HepG2 (cell line): ENCODE results near the gene C2CD2. TPM values are rescaled to one million over a fixed set of nuclear protein-coding genes. Genes with fewer than 3 reads are reported as not detected.

Experiments
- ATAC-seq: fragments of 200-7000 bp; cut with Tn5 transposase; 3 replicates; pipeline ENCODE4 v1.9.1; 2020; ENCODE audit warnings: mild to moderate bottlenecking, moderate library complexity
- BruUV-seq: library from RNA; stranded (reverse); fragments of 400-500 nt; replicated peaks from 2 replicates; lab custom pipeline; 2021; lab: Mats Ljungman, UMichigan
- CTCF ChIA-PET: fragments of 300-600 bp; formaldehyde crosslinking; extraction: SDS; loops from one replicate; lab custom pipeline; 2021; ENCODE audit warnings: low total read pairs, inconsistent platforms, low intra/inter-chr PET ratio; lab: Yijun Ruan, JAX
- POLR2A ChIA-PET: fragments of 350-600 bp; sonication (Branson Sonifier 250); formaldehyde crosslinking; loops from one replicate; lab custom pipeline; 2020; ENCODE audit warnings: antibody characterized with exemption, inconsistent platforms; lab: Yijun Ruan, JAX
- DNase-seq: peaks from one replicate; pipeline ENCODE4 v3.0.0-alpha.2; 2015; ENCODE audit warnings: low spot score
- FAIRE-seq: peaks from 3 replicates; lab custom pipeline; 2011; peaks lifted over from hg19 to GRCh38; lab: Jason Lieb, UNC
- H2AFZ ChIP-seq: one replicate; pipeline ENCODE4 v1.6.1; 2011; ENCODE audit warnings: low read length, inconsistent platforms
- H3K27ac ChIP-seq: fragments of 300-600 bp; 3 replicates; pipeline ENCODE4 v1.8.0; 2011; ENCODE audit warnings: mixed run types, mild to moderate bottlenecking, mixed read lengths, low read length, inconsistent platforms; ENCODE audit not compliant: insufficient read depth; ENCODE audit errors: extremely low read length
- H3K27me3 ChIP-seq, 2 experiments: fragments of 200-600 bp in 1 of 2; 2 replicates in 1 of 2; 3 replicates in 1 of 2; pipeline versions ENCODE4 v1.6.0 to v1.8.0; 2011; ENCODE audit warnings: low read length in 2 of 2, mild to moderate bottlenecking in 2 of 2, moderate library complexity in 2 of 2, inconsistent platforms in 1 of 2; ENCODE audit not compliant: insufficient read depth in 2 of 2, control insufficient read depth in 1 of 2
- H3K36me3 ChIP-seq, 2 experiments: fragments of 200-600 bp in 1 of 2; replicated peaks in 1 of 2; 2 replicates in 1 of 2; 3 replicates in 1 of 2; pipeline versions ENCODE4 v1.5.1 to v1.8.0; 2011; ENCODE audit warnings: low read length in 2 of 2, inconsistent platforms in 1 of 2; ENCODE audit not compliant: insufficient read depth in 2 of 2, control insufficient read depth in 1 of 2
- H3K4me1 ChIP-seq: 2 replicates; pipeline ENCODE4 v1.5.1; 2012; ENCODE audit warnings: low read length, inconsistent platforms; ENCODE audit not compliant: insufficient read depth
- H3K4me2 ChIP-seq: 2 replicates; pipeline ENCODE4 v1.6.0; 2011; ENCODE audit warnings: low read depth, low read length, inconsistent platforms
- H3K4me3 ChIP-seq, 3 experiments: fragments of 200-600 bp in 1 of 3; sonication (generic), shearing (Covaris generic) in 1 of 3; replicated peaks in 1 of 3; 2 replicates each; pipeline ENCODE4 v1.5.1; 2011 to 2016; ENCODE audit warnings: low read length in 3 of 3, inconsistent platforms in 2 of 3, low read depth in 2 of 3, mild to moderate bottlenecking in 2 of 3, control low read depth in 1 of 3, mixed read lengths in 1 of 3; ENCODE audit not compliant: insufficient read depth in 1 of 3
- H3K79me2 ChIP-seq: one replicate; pipeline ENCODE4 v1.6.1; 2011; ENCODE audit warnings: low read length, inconsistent platforms; ENCODE audit not compliant: insufficient read depth
- H3K9ac ChIP-seq: 2 replicates; pipeline ENCODE4 v1.6.0; 2011; ENCODE audit warnings: mild to moderate bottlenecking, low read depth, low read length, inconsistent platforms; ENCODE audit not compliant: insufficient read depth
- H3K9me3 ChIP-seq: 2 replicates; pipeline ENCODE4 v1.5.1; 2012; ENCODE audit warnings: mild to moderate bottlenecking, low read length
- H4K20me1 ChIP-seq: 2 replicates; pipeline ENCODE4 v1.6.0; 2011; ENCODE audit warnings: inconsistent platforms, mild to moderate bottlenecking, low read length, moderate library complexity; ENCODE audit not compliant: insufficient read depth
- GABPB1 ChIP-seq: IDR thresholded peaks from 2 replicates; pipeline ENCODE4 v1.6.1; 2016; ENCODE audit warnings: mild to moderate bottlenecking, missing genetic modification reagents, moderate library complexity, missing compliant biosample characterization
- SALL1 ChIP-seq: sonication (generic); formaldehyde crosslinking; IDR thresholded peaks from 2 replicates; pipeline ENCODE4 v1.8.0; 2022; ENCODE audit warnings: mild to moderate bottlenecking, missing genetic modification reagents
- ZNF430 ChIP-seq: sonication (generic); formaldehyde crosslinking; IDR thresholded peaks from 2 replicates; pipeline ENCODE4 v1.9.0; 2021; ENCODE audit warnings: mild to moderate bottlenecking, missing genetic modification reagents
- ZNF629 ChIP-seq: sonication (generic); formaldehyde crosslinking; conservative IDR thresholded peaks from 2 replicates; pipeline ENCODE4 v1.5.0; 2020; ENCODE audit warnings: missing genetic modification reagents
- ZNF691 ChIP-seq: sonication (generic); formaldehyde crosslinking; IDR thresholded peaks from 2 replicates; pipeline ENCODE4 v1.4.0; 2020; ENCODE audit warnings: missing genetic modification reagents, low read depth, mild to moderate bottlenecking, borderline replicate concordance
- ZSCAN5A ChIP-seq: sonication (generic); formaldehyde crosslinking; IDR thresholded peaks from 2 replicates; pipeline ENCODE4 v1.8.0; 2022; ENCODE audit warnings: mild to moderate bottlenecking, missing genetic modification reagents, borderline replicate concordance
- WGBS: methylation state at CpG from one replicate; pipeline ENCODE4 v1.1.6; 2017; ENCODE audit warnings: low lambda C conversion rate; 5-methylcytosine and 5-hydroxymethylcytosine counted together
- in situ Hi-C: cut with HindIII; loops from 2 replicates; pipeline ENCODE4 v1.10.0; 2017; ENCODE audit warnings: low pct_unique_long_range_greater_than_20kb; ENCODE audit not compliant: extremely low pct_ligation_motif_present
- intact Hi-C: fragments of 100-400 bp; cut with micrococcal nuclease; formaldehyde crosslinking; loops from one replicate; pipeline ENCODE4 v1.10.0; 2022; ENCODE audit not compliant: unreplicated experiment
- polyA plus RNA-seq, 8 experiments: library from polyadenylated mRNA; depleted of rRNA in 3 of 8; stranded (reverse) in 7 of 8; unstranded in 1 of 8; fragments of >200 nt; fragmentation: Illumina TruSeq in 4 of 8; extraction: Trizol in 4 of 8; gene quantifications; 2 replicates each; pipeline versions ENCODE4 v1.2.1 to v1.2.3, GENCODE V29; 2011 to 2016; ENCODE audit warnings: low read depth in 4 of 8, missing spikeins in 1 of 8, mixed read lengths in 1 of 8; ENCODE audit not compliant: insufficient read depth in 1 of 8
- total RNA-seq, 5 experiments: library from RNA; depleted of rRNA; stranded (reverse); fragments of >200 nt; fragmentation: Illumina TruSeq; extraction: Trizol; gene quantifications; 2 replicates each; pipeline ENCODE4 v1.2.3, GENCODE V29; 2016; ENCODE audit warnings: low read depth in 1 of 5
- TF ChIP-seq, protein P1 (sequence below): sonication (generic); formaldehyde crosslinking; IDR thresholded peaks from one replicate; pipeline ENCODE4 v1.5.1; 2020; ENCODE audit warnings: mild to moderate bottlenecking, missing genetic modification reagents; ENCODE audit errors: not compliant biosample characterization

The C2CD2 gene
- total and polyA plus RNA-seq, 2 of the 13 experiments (the other 11 are each of a cell fraction or from before 2014, with no cell fraction given): 12.5 to 19.7 TPM

- Histone ChIP-seq H3K4me2 (no peak overlapping the region), H3K4me1 (no peaks in the 10 kb centered on the region), H4K20me1 (no peaks in the 10 kb centered on the region), H3K27ac (no peak overlapping the region), H3K36me3 (no peaks in the 10 kb centered on the region), H3K9me3 (peaks cover 7% of the 10 kb centered on the region), H3K4me3 (no peak overlapping the region), H3K79me2 (no peaks in the 10 kb centered on the region), H3K9ac (no peak overlapping the region), H2AFZ (no peak overlapping the region)
- no TSS peak for BruUV-seq
- no peak for ATAC-seq
- in situ Hi-C loops (no loop called here), intact Hi-C loops (no loop called here)
- CTCF ChIA-PET: no interaction called here
- TF ChIP-seq ZSCAN5A: no peak
- no peak for TF ChIP-seq ZNF691
- no peak for TF ChIP-seq ZNF629 (CRISPR knock-in tag)
- no peak for TF ChIP-seq GABPB1 (CRISPR knock-in tag)
- TF ChIP-seq ZNF430 (CRISPR knock-in tag): no peak
- no peak for TF ChIP-seq SALL1 (CRISPR knock-in tag)
- TF ChIP-seq, all 625 proteins: peak for 0
- DNase-seq: no peak
- POLR2A ChIA-PET: no interaction called here
- no peak for FAIRE-seq
- no peaks in the 10 kb centered on the region; a peak in 1 of 5 replicates for H3K27me3 ChIP-seq
These were observed 26.7 kb upstream of the C2CD2 start for GRCh38 chr21:41980561-41980960.

DNA sequence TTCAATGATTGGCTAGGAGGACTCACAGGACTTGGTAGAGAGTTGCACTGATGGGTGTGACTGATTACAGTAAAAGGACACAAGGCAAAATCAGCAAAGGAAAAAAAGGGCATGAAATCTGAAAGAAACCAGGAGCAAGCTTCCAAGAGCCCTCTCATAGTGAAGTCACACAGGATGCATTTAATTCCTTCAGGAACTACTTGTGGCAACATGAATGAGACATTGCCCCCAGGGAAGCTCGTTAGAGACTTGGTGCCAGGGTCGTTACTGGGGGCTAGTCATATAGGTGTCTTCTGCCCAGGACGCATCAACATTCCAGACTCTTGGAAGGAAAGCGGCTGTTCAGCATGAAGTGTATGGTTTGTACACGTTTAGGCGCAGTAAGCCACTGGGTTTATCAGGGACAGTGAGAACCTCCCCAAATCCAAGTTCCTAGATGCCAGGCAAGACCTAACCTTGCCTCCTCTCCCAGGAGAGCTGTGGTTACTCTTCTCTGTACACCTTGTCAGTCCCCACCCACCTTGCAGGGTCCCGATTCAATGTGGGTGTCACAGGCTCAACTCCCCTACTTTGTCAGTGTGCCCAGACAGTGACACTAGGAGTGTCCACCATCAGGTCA, 26.0 kb upstream of the C2CD2 start:
- FAIRE-seq: no peak
- intact Hi-C loops (no loop called here), in situ Hi-C loops (no loop called here)
- no peak overlapping the region for H3K9ac ChIP-seq
- no peak overlapping the region for H3K4me3 ChIP-seq
- ATAC-seq: no peak
- H4K20me1 ChIP-seq: no peaks in the 10 kb centered on the region
- peaks cover 7% of the 10 kb centered on the region for H3K9me3 ChIP-seq
- CTCF ChIA-PET: no interaction called here
- no peak overlapping the region for H3K27ac ChIP-seq
- peaks cover 1% of the 10 kb centered on the region for H3K4me1 ChIP-seq
- H2AFZ ChIP-seq: no peak overlapping the region
- no peaks in the 10 kb centered on the region for H3K79me2 ChIP-seq
- H3K36me3 ChIP-seq: no peaks in the 10 kb centered on the region
- H3K4me2 ChIP-seq: no peak overlapping the region
- no TSS peak for BruUV-seq
- POLR2A ChIA-PET: no interaction called here
- no peaks in the 10 kb centered on the region; a peak in 1 of 5 replicates for H3K27me3 ChIP-seq
- DNase-seq: no peak
- 50% methylated on average over 4 of the region's 7 CpGs for WGBS
- TF ChIP-seq, protein P1, sequence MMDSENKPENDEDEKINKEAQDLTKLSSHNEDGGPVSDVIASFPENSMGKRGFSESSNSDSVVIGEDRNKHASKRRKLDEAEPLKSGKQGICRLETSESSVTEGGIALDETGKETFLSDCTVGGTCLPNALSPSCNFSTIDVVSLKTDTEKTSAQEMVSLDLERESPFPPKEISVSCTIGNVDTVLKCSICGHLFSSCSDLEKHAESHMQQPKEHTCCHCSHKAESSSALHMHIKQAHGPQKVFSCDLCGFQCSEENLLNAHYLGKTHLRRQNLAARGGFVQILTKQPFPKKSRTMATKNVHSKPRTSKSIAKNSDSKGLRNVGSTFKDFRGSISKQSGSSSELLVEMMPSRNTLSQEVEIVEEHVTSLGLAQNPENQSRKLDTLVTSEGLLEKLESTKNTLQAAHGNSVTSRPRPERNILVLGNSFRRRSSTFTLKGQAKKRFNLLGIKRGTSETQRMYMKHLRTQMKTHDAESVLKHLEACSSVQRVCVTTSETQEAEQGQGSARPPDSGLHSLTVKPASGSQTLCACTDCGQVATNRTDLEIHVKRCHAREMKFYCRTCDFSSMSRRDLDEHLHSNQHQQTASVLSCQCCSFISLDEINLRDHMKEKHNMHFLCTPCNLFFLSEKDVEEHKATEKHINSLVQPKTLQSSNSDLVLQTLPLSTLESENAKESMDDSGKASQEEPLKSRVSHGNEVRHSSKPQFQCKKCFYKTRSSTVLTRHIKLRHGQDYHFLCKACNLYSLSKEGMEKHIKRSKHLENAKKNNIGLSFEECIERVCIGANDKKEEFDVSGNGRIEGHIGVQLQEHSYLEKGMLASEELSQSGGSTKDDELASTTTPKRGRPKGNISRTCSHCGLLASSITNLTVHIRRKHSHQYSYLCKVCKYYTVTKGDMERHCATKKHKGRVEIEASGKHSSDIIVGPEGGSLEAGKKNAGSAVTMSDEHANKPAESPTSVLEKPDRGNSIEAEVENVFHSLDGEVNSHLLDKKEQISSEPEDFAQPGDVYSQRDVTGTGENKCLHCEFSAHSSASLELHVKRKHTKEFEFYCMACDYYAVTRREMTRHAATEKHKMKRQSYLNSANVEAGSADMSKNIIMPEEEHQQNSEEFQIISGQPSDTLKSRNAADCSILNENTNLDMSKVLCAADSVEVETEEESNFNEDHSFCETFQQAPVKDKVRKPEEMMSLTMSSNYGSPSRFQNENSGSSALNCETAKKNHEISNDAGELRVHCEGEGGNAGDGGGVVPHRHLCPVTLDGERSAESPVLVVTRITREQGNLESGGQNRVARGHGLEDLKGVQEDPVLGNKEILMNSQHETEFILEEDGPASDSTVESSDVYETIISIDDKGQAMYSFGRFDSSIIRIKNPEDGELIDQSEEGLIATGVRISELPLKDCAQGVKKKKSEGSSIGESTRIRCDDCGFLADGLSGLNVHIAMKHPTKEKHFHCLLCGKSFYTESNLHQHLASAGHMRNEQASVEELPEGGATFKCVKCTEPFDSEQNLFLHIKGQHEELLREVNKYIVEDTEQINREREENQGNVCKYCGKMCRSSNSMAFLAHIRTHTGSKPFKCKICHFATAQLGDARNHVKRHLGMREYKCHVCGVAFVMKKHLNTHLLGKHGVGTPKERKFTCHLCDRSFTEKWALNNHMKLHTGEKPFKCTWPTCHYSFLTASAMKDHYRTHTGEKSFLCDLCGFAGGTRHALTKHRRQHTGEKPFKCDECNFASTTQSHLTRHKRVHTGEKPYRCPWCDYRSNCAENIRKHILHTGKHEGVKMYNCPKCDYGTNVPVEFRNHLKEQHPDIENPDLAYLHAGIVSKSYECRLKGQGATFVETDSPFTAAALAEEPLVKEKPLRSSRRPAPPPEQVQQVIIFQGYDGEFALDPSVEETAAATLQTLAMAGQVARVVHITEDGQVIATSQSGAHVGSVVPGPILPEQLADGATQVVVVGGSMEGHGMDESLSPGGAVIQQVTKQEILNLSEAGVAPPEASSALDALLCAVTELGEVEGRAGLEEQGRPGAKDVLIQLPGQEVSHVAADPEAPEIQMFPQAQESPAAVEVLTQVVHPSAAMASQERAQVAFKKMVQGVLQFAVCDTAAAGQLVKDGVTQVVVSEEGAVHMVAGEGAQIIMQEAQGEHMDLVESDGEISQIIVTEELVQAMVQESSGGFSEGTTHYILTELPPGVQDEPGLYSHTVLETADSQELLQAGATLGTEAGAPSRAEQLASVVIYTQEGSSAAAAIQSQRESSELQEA (CRISPR knock-in tag): no peak
